GM19240 (cell line): ENCODE data around the gene SLC51B.
"Not testable (repeated sequence)": the region's sequence is repeated elsewhere in the genome, so short reads cannot be mapped to it uniquely, and the experiment has no call there.

ENCODE experiments used
- DNase-seq: peaks from one replicate; pipeline ENCODE4 v3.0.0; 2011; ENCODE audit warnings: low spot score; ENCODE audit not compliant: insufficient read length

SLC51B gene

GRCh38 chr15:65066001-65066634, 20.9 kb downstream of the SLC51B start:
- DNase-seq, result no peak

- DNase-seq, result no peak
Observed at GRCh38 chr15:65066635-65067316, 21.6 kb downstream of the SLC51B start.

GRCh38 chr15:65067317-65067644, 22.1 kb downstream of the SLC51B start:
- DNase-seq, result no peak

- DNase-seq, result no peak
Observed at GRCh38 chr15:65067645-65068402, 22.6 kb downstream of the SLC51B start, which contains the start of gene RASL12. Gene RASL12 (minus strand): TSS chr15:65067991. CDS start chr15:65067835, 156 bp downstream.

GRCh38 chr15:65068403-65068788, 23.2 kb downstream of the SLC51B start:
- no peak for DNase-seq

- no peak for DNase-seq
Observed at GRCh38 chr15:65069179-65069578, 24.0 kb downstream of the SLC51B start.

GRCh38 chr15:65069779-65070546, 24.8 kb downstream of the SLC51B start:
- no peak for DNase-seq

- DNase-seq, result no peak
Observed at GRCh38 chr15:65071381-65071811, 26.2 kb downstream of the SLC51B start.

- no peak for DNase-seq
Observed at GRCh38 chr15:65072027-65072426, 26.8 kb downstream of the SLC51B start.

GRCh38 chr15:65072617-65073016, 27.4 kb downstream of the SLC51B start:
- no peak for DNase-seq

GRCh38 chr15:65074946-65075345, 29.8 kb downstream of the SLC51B start:
- not testable (repeated sequence) for DNase-seq

- not testable (repeated sequence) for DNase-seq
Observed at GRCh38 chr15:65075607-65076395, 30.6 kb downstream of the SLC51B start.

- no peak for DNase-seq
Observed at GRCh38 chr15:65076486-65077290, 31.5 kb downstream of the SLC51B start, which contains the start of gene KBTBD13. Gene KBTBD13 (plus strand): TSS chr15:65076746. CDS start chr15:65076816, 70 bp downstream.

GRCh38 chr15:65077291-65077980, 32.2 kb downstream of the SLC51B start:
- DNase-seq, result no peak

- DNase-seq, result no peak
Observed at GRCh38 chr15:65077981-65078352, 32.8 kb downstream of the SLC51B start.

- no peak for DNase-seq
Observed at GRCh38 chr15:65079580-65079979, 34.4 kb downstream of the SLC51B start.

- DNase-seq, result no peak
Observed at GRCh38 chr15:65081270-65081669, 36.1 kb downstream of the SLC51B start.

GRCh38 chr15:65081758-65082157, 36.6 kb downstream of the SLC51B start:
- DNase-seq, result no peak

GRCh38 chr15:65082303-65082953, 37.2 kb downstream of the SLC51B start:
- no peak for DNase-seq
